Measurements from ENCODE around the gene NTF4. TPM values are rescaled to one million over a fixed set of nuclear protein-coding genes. Genes with fewer than 3 reads are reported as not detected.

Gene NTF4
- total and polyA plus RNA-seq, 2 of the 13 experiments (the other 11 are each of a cell fraction or from before 2014, with no cell fraction given) = not detected

- TF ChIP-seq, protein P1, sequence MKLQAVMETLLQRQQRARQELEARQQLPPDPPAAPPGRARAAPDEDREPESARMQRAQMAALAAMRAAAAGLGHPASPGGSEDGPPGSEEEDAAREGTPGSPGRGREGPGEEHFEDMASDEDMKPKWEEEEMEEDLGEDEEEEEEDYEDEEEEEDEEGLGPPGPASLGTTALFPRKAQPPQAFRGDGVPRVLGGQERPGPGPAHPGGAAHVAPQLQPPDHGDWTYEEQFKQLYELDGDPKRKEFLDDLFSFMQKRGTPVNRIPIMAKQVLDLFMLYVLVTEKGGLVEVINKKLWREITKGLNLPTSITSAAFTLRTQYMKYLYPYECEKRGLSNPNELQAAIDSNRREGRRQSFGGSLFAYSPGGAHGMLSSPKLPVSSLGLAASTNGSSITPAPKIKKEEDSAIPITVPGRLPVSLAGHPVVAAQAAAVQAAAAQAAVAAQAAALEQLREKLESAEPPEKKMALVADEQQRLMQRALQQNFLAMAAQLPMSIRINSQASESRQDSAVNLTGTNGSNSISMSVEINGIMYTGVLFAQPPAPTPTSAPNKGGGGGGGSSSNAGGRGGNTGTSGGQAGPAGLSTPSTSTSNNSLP (IDR thresholded peaks at IDR 0.05; ENCODE audit: low read depth, low read length) = peak; percentile 83
- TF ChIP-seq SAP130 (CRISPR knock-in tag; IDR thresholded peaks at IDR 0.05; ENCODE audit: low read depth) = peak; percentile 87
- no peak for TF ChIP-seq ZNF317 (CRISPR knock-in tag; IDR thresholded peaks at IDR 0.05)
- TF ChIP-seq, protein P2, sequence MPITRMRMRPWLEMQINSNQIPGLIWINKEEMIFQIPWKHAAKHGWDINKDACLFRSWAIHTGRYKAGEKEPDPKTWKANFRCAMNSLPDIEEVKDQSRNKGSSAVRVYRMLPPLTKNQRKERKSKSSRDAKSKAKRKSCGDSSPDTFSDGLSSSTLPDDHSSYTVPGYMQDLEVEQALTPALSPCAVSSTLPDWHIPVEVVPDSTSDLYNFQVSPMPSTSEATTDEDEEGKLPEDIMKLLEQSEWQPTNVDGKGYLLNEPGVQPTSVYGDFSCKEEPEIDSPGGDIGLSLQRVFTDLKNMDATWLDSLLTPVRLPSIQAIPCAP (CRISPR knock-in tag; IDR thresholded peaks at IDR 0.05; ENCODE audit: low read depth) = no peak
- TF ChIP-seq ZBTB21 (CRISPR knock-in tag; IDR thresholded peaks at IDR 0.05) = no peak; the same call in 1 of the 2 replicates
- peak; percentile 86; the same call in 1 of the 2 replicates for TF ChIP-seq ZSCAN9 (CRISPR knock-in tag; IDR thresholded peaks at IDR 0.05; ENCODE audit: borderline replicate concordance)
- no peak for TF ChIP-seq ZKSCAN5 (CRISPR knock-in tag; IDR thresholded peaks at IDR 0.05)
- TF ChIP-seq KDM4B (CRISPR knock-in tag; IDR thresholded peaks at IDR 0.05) = no peak
- TF ChIP-seq FOXJ3 (CRISPR knock-in tag; IDR thresholded peaks at IDR 0.05; ENCODE audit: borderline replicate concordance) = peak; percentile 67
- TF ChIP-seq ZNF710 (CRISPR knock-in tag; IDR thresholded peaks at IDR 0.05; ENCODE audit: borderline replicate concordance) = peak; percentile 45; the same call in 1 of the 2 replicates
- no peak for TF ChIP-seq HHEX (CRISPR knock-in tag; IDR thresholded peaks at IDR 0.05)
- peak; percentile 63 for TF ChIP-seq RAD21 (CRISPR knock-in tag; IDR thresholded peaks at IDR 0.05)
- TF ChIP-seq ZNF264 (CRISPR knock-in tag; IDR thresholded peaks at IDR 0.05) = peak; percentile 68
- TF ChIP-seq, protein P3, sequence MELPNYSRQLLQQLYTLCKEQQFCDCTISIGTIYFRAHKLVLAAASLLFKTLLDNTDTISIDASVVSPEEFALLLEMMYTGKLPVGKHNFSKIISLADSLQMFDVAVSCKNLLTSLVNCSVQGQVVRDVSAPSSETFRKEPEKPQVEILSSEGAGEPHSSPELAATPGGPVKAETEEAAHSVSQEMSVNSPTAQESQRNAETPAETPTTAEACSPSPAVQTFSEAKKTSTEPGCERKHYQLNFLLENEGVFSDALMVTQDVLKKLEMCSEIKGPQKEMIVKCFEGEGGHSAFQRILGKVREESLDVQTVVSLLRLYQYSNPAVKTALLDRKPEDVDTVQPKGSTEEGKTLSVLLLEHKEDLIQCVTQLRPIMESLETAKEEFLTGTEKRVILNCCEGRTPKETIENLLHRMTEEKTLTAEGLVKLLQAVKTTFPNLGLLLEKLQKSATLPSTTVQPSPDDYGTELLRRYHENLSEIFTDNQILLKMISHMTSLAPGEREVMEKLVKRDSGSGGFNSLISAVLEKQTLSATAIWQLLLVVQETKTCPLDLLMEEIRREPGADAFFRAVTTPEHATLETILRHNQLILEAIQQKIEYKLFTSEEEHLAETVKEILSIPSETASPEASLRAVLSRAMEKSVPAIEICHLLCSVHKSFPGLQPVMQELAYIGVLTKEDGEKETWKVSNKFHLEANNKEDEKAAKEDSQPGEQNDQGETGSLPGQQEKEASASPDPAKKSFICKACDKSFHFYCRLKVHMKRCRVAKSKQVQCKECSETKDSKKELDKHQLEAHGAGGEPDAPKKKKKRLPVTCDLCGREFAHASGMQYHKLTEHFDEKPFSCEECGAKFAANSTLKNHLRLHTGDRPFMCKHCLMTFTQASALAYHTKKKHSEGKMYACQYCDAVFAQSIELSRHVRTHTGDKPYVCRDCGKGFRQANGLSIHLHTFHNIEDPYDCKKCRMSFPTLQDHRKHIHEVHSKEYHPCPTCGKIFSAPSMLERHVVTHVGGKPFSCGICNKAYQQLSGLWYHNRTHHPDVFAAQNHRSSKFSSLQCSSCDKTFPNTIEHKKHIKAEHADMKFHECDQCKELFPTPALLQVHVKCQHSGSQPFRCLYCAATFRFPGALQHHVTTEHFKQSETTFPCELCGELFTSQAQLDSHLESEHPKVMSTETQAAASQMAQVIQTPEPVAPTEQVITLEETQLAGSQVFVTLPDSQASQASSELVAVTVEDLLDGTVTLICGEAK (IDR thresholded peaks at IDR 0.05) = no peak
- TF ChIP-seq, protein P3 (CRISPR knock-in tag; IDR thresholded peaks at IDR 0.05) = peak; percentile 82
- TF ChIP-seq ZNF724P (CRISPR knock-in tag; IDR thresholded peaks at IDR 0.05; ENCODE audit: borderline replicate concordance) = peak; percentile 84; the same call in 1 of the 2 replicates
Measured at GRCh38 chr19:49085020-49085867, 20.6 kb upstream of the NTF4 start, which contains the start of gene SNRNP70 (continued).

Measured in HepG2 (cell line).